WTC11 (cell line): ENCODE measurements around the gene PTPA. TPM values are rescaled to one million over a fixed set of nuclear protein-coding genes. Genes with fewer than 3 reads are reported as not detected.

Experiments
- ATAC-seq: fragments of 200-7000 bp; cut with Tn5 transposase; 2 replicates; pipeline ENCODE4 v1.10.0; 2021; ENCODE audit warnings: mild to moderate bottlenecking, moderate library complexity
- CTCF ChIA-PET: fragments of 300-600 bp; sonication (Branson Sonifier 250); formaldehyde crosslinking; loops from one replicate; lab custom pipeline; 2021; ENCODE audit warnings: antibody characterized with exemption; lab: Charles Lee
- POLR2A ChIA-PET: fragments of 350-600 bp; sonication (Branson Sonifier 250); formaldehyde crosslinking; loops from one replicate; lab custom pipeline; 2021; ENCODE audit warnings: antibody characterized with exemption; lab: Charles Lee
- DNase-seq: peaks from one replicate; pipeline ENCODE4 v3.0.0; 2021; ENCODE audit warnings: low spot score
- H3K27ac Mint-ChIP-seq: 2 replicates; pipeline ENCODE4 v1.8.0; 2021; ENCODE audit warnings: mixed read lengths
- H3K27me3 Mint-ChIP-seq: 2 replicates; pipeline ENCODE4 v1.8.0; 2021; ENCODE audit warnings: low read depth, mild to moderate bottlenecking, moderate library complexity, mixed read lengths
- H3K36me3 Mint-ChIP-seq: 2 replicates; pipeline ENCODE4 v1.8.0; 2021; ENCODE audit warnings: mixed read lengths
- H3K4me1 Mint-ChIP-seq: 2 replicates; pipeline ENCODE4 v1.8.0; 2022; ENCODE audit warnings: mixed read lengths
- H3K4me3 Mint-ChIP-seq: 2 replicates; pipeline ENCODE4 v1.8.0; 2021; ENCODE audit warnings: mild to moderate bottlenecking, moderate library complexity, mixed read lengths
- H3K9me3 Mint-ChIP-seq: 2 replicates; pipeline ENCODE4 v1.8.0; 2021; ENCODE audit warnings: mixed read lengths
- ATF1 ChIP-seq: sonication (generic); formaldehyde crosslinking; IDR thresholded peaks from 2 replicates; pipeline ENCODE4 v1.8.1; 2023; ENCODE audit warnings: mild to moderate bottlenecking, moderate library complexity, missing genetic modification reagents
- ESRRA ChIP-seq: sonication (generic); formaldehyde crosslinking; IDR thresholded peaks from 2 replicates; pipeline ENCODE4 v1.8.1; 2022; ENCODE audit warnings: mild to moderate bottlenecking, missing genetic modification reagents, borderline replicate concordance
- FOXJ3 ChIP-seq: sonication (generic); formaldehyde crosslinking; IDR thresholded peaks from 2 replicates; pipeline ENCODE4 v1.9.0; 2021; ENCODE audit warnings: missing genetic modification reagents, mild to moderate bottlenecking, borderline replicate concordance
- FOXK1 ChIP-seq: sonication (generic); formaldehyde crosslinking; IDR thresholded peaks from 2 replicates; pipeline ENCODE4 v1.8.0; 2022; ENCODE audit warnings: mild to moderate bottlenecking, moderate library complexity, missing genetic modification reagents
- GTF2I ChIP-seq: fragments of 250-450 bp; sonication (Bioruptor Pico); conservative IDR thresholded peaks from 2 replicates; pipeline ENCODE4 v1.4.0; 2021; ENCODE audit warnings: mild to moderate bottlenecking
- HMGA2 ChIP-seq: fragments of 250-450 bp; sonication (Bioruptor Pico); IDR thresholded peaks from 2 replicates; pipeline ENCODE4 v1.4.0; 2021; ENCODE audit warnings: mild to moderate bottlenecking, moderate library complexity
- MLX ChIP-seq: sonication (generic); formaldehyde crosslinking; IDR thresholded peaks from 2 replicates; pipeline ENCODE4 v1.8.1; 2023; ENCODE audit warnings: mild to moderate bottlenecking, missing genetic modification reagents, moderate library complexity
- MXD4 ChIP-seq: fragments of 250-450 bp; sonication (Bioruptor Pico); IDR thresholded peaks from 2 replicates; pipeline ENCODE4 v1.8.0; 2021; ENCODE audit warnings: mild to moderate bottlenecking, moderate library complexity, borderline replicate concordance
- NR2C2 ChIP-seq: sonication (generic); formaldehyde crosslinking; IDR thresholded peaks from 2 replicates; pipeline ENCODE4 v1.8.0; 2022; ENCODE audit warnings: mild to moderate bottlenecking, missing genetic modification reagents
- SMAD4 ChIP-seq: sonication (generic); formaldehyde crosslinking; IDR thresholded peaks from 2 replicates; pipeline ENCODE4 v1.8.0; 2022; ENCODE audit warnings: mild to moderate bottlenecking, missing genetic modification reagents
- TP53 ChIP-seq: sonication (generic); formaldehyde crosslinking; IDR thresholded peaks from 2 replicates; pipeline ENCODE4 v1.8.1; 2023; ENCODE audit warnings: mild to moderate bottlenecking, missing genetic modification reagents
- USF2 ChIP-seq: sonication (generic); formaldehyde crosslinking; IDR thresholded peaks from 2 replicates; pipeline ENCODE4 v1.8.1; 2023; ENCODE audit warnings: mild to moderate bottlenecking, missing genetic modification reagents, moderate library complexity
- ZNF281 ChIP-seq: sonication (generic); formaldehyde crosslinking; IDR thresholded peaks from 2 replicates; pipeline ENCODE4 v1.8.0; 2023; ENCODE audit warnings: mild to moderate bottlenecking, missing genetic modification reagents
- total RNA-seq: library from RNA; stranded (reverse); gene quantifications from 3 replicates; pipeline ENCODE4 v1.2.3, GENCODE V29; 2021
- TF ChIP-seq, protein P1 (sequence below): fragments of 250-450 bp; sonication (Bioruptor Pico); IDR thresholded peaks from 2 replicates; pipeline ENCODE4 v2.1.2; 2022; ENCODE audit warnings: mild to moderate bottlenecking, moderate library complexity
- TF ChIP-seq, protein P2 (sequence below): sonication (generic); formaldehyde crosslinking; IDR thresholded peaks from 2 replicates; pipeline ENCODE4 v1.8.1; 2022; ENCODE audit warnings: mild to moderate bottlenecking, missing genetic modification reagents, moderate library complexity, borderline replicate concordance
- TF ChIP-seq, protein P3 (sequence below): sonication (generic); formaldehyde crosslinking; IDR thresholded peaks from 2 replicates; pipeline ENCODE4 v1.8.1; 2022; ENCODE audit warnings: low read depth, mild to moderate bottlenecking, moderate library complexity, missing genetic modification reagents, borderline replicate concordance

PTPA gene
- total RNA-seq, 1 experiment from 2014 or later = 186 TPM

DNA sequence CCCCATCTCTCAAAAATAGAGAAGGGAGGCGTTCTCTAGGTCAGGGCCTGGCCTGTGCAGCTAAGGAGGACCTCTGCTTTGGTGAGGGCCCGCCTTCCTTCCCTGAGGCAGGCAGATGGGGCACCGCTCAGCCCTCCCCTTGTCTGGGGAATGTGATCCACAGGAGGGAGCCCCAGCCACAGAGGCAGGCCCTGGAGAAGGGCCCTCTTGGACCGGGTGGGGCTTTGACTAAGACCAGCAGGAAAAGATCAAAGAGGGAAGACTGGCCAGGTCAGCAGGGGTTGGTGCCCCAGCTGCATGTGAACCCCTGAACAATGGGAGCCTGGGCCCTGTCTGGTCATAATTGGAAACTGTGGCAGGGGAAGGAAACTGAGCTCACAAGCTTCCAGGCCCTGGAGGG, 21.9 kb downstream of the PTPA start (continued):
- TF ChIP-seq ATF1 (CRISPR knock-in tag) = no peak
- TF ChIP-seq, protein P1, sequence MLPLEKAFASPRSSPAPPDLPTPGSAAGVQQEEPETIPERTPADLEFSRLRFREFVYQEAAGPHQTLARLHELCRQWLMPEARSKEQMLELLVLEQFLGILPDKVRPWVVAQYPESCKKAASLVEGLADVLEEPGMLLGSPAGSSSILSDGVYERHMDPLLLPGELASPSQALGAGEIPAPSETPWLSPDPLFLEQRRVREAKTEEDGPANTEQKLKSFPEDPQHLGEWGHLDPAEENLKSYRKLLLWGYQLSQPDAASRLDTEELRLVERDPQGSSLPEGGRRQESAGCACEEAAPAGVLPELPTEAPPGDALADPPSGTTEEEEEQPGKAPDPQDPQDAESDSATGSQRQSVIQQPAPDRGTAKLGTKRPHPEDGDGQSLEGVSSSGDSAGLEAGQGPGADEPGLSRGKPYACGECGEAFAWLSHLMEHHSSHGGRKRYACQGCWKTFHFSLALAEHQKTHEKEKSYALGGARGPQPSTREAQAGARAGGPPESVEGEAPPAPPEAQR = no peak
- TF ChIP-seq, all 79 proteins: peak for 0

DNA sequence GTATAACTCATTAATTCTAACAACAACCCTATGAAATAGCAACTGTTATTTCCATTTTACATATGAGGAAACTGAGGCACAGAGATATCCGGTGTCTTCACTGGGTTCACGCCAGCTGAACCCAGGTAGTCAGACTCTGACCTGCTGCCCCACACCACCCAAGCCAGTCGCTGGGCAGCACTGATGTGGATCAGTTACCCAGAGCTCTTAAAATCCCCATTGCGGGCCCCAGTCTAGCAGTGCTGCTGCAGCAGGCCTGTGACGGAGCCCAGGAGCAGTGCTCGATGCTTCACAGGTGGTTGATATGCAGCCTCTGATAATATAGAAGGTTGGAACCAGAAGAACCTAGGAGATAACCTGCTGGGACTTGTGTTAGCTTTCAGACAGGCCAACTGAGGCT, 24.3 kb downstream of the PTPA start:
- no peak overlapping the region for H3K27ac Mint-ChIP-seq
- peaks cover 30% of the 10 kb centered on the region for H3K4me1 Mint-ChIP-seq
- 0 out of 2 replicates have a peak, but pooled peaks cover 4% of the 10 kb centered on the region for H3K9me3 Mint-ChIP-seq
- TF ChIP-seq NR2C2 = no peak
- TF ChIP-seq MLX (CRISPR knock-in tag) = no peak
- POLR2A ChIA-PET = interaction anchor here (1.0 kb wide), 1 partner anchor 43 kb away, joined by 5 read pairs; the partner anchor contains the start of gene IER5L
- H3K27me3 Mint-ChIP-seq = no peaks in the 10 kb centered on the region
- ATAC-seq (no peak), DNase-seq (no peak)
- no peak overlapping the region for H3K4me3 Mint-ChIP-seq
- CTCF ChIA-PET = interaction anchor here (6.0 to 9.5 kb wide), 2 partner anchors 6 to 32 kb away, joined by 142 to 345 read pairs; no protein-coding TSS in a partner anchor
- H3K36me3 Mint-ChIP-seq = peaks cover 45% of the 10 kb centered on the region

DNA sequence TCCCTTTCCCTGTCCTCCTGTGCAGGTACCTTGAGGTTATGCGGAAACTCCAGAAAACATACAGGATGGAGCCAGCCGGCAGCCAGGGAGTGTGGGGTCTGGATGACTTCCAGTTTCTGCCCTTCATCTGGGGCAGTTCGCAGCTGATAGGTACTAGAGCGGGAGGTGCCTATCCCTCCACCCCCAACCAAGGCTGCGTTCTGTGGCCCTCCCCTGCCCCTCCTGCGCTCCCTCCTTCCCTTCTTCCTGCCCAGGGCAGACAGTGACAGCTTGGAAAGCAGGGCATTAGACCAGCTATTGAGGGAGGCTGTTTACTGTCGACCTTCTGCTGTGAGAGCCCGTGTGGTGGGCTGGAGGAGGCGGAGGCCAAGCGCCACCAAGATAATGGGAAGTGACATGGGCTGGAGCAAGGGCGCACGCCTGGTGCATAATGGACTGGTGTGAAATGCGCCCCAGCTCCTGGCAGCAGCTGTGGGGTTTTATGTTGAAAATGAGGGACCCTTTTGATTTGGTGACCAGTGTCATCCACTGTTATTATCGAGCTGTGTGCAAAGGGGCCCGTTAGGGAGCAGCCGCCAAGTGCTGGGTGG, 25.3 kb downstream of the PTPA start:
- no peaks in the 10 kb centered on the region for H3K9me3 Mint-ChIP-seq
- TF ChIP-seq NR2C2 (no peak), FOXJ3 (no peak), SMAD4 (no peak), USF2 (CRISPR knock-in tag) (no peak), MXD4 (no peak), ESRRA (CRISPR knock-in tag) (no peak), GTF2I (CRISPR knock-in tag) (no peak), TP53 (CRISPR knock-in tag) (no peak), ZNF281 (CRISPR knock-in tag) (no peak), FOXK1 (no peak), HMGA2 (no peak)
- TF ChIP-seq, protein P2, sequence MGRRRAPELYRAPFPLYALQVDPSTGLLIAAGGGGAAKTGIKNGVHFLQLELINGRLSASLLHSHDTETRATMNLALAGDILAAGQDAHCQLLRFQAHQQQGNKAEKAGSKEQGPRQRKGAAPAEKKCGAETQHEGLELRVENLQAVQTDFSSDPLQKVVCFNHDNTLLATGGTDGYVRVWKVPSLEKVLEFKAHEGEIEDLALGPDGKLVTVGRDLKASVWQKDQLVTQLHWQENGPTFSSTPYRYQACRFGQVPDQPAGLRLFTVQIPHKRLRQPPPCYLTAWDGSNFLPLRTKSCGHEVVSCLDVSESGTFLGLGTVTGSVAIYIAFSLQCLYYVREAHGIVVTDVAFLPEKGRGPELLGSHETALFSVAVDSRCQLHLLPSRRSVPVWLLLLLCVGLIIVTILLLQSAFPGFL (CRISPR knock-in tag) = no peak
- TF ChIP-seq, protein P3, sequence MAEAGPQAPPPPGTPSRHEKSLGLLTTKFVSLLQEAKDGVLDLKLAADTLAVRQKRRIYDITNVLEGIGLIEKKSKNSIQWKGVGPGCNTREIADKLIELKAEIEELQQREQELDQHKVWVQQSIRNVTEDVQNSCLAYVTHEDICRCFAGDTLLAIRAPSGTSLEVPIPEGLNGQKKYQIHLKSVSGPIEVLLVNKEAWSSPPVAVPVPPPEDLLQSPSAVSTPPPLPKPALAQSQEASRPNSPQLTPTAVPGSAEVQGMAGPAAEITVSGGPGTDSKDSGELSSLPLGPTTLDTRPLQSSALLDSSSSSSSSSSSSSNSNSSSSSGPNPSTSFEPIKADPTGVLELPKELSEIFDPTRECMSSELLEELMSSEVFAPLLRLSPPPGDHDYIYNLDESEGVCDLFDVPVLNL (CRISPR knock-in tag) = no peak
- peaks cover 39% of the 10 kb centered on the region for H3K4me1 Mint-ChIP-seq
- POLR2A ChIA-PET = interaction anchor here (1.0 kb wide), 1 partner anchor 42 kb away, joined by 5 read pairs; the partner anchor contains the start of gene IER5L
- ATAC-seq = no peak
- H3K27ac Mint-ChIP-seq = no peak overlapping the region
- H3K27me3 Mint-ChIP-seq = no peaks in the 10 kb centered on the region
- peaks cover 35% of the 10 kb centered on the region for H3K36me3 Mint-ChIP-seq
- no peak for DNase-seq
- CTCF ChIA-PET = interaction anchor here (0.6 to 9.5 kb wide), 3 partner anchors 31 to 472 kb away, joined by 3 to 345 read pairs (median 13); no protein-coding TSS in a partner anchor
- H3K4me3 Mint-ChIP-seq = no peak overlapping the region
